NB4 (cell line): ENCODE results near the gene DMTF1.

Source experiments
- DNase-seq: peaks from one replicate; pipeline ENCODE4 v3.0.0; 2010; ENCODE audit warnings: low read depth
- H3K4me3 ChIP-seq: one replicate; pipeline ENCODE4 v1.5.1; 2011; ENCODE audit warnings: mild to moderate bottlenecking, low read depth, low read length, moderate library complexity
- CTCF ChIP-seq: IDR thresholded peaks from one replicate; pipeline ENCODE4 v1.5.1; 2012; ENCODE audit warnings: low read depth, low read length
- MAX ChIP-seq: IDR thresholded peaks from 2 replicates; pipeline ENCODE4 v1.6.1; 2011; ENCODE audit warnings: low read depth, low read length
- MYC ChIP-seq: IDR thresholded peaks from 2 replicates; pipeline ENCODE4 v1.6.1; 2011; ENCODE audit warnings: low read depth, low read length
- POLR2A ChIP-seq: IDR thresholded peaks from 2 replicates; pipeline ENCODE4 v1.6.1; 2011; ENCODE audit warnings: mild to moderate bottlenecking; ENCODE audit not compliant: insufficient read length; ENCODE audit errors: extremely low read depth

Gene DMTF1

GRCh38 chr7:87173471-87173870 lies 21.2 kb downstream of the DMTF1 start:
- DNase-seq: no peak
- H3K4me3 ChIP-seq: no peak overlapping the region
- no peak for TF ChIP-seq CTCF
- TF ChIP-seq POLR2A: no peak
- no peak for TF ChIP-seq MAX
- TF ChIP-seq MYC: no peak

- no peak overlapping the region for H3K4me3 ChIP-seq
- TF ChIP-seq MYC (no peak), CTCF (no peak), MAX (no peak), POLR2A (no peak)
- no peak for DNase-seq
These were observed 26.1 kb downstream of the DMTF1 start for GRCh38 chr7:87178320-87178719.

- no peak for TF ChIP-seq POLR2A
- no peak for TF ChIP-seq CTCF
- no peak for TF ChIP-seq MYC
- no peak for TF ChIP-seq MAX
- no peak overlapping the region for H3K4me3 ChIP-seq
- DNase-seq: no peak
These were observed 26.9 kb downstream of the DMTF1 start for GRCh38 chr7:87179180-87179579.

- H3K4me3 ChIP-seq: no peak overlapping the region
- no peak for DNase-seq
- no peak for TF ChIP-seq MAX
- no peak for TF ChIP-seq MYC
- TF ChIP-seq POLR2A: no peak
- TF ChIP-seq CTCF: no peak
These were observed 34.9 kb downstream of the DMTF1 start for GRCh38 chr7:87187120-87187519.

- DNase-seq: no peak
- no peak overlapping the region for H3K4me3 ChIP-seq
- TF ChIP-seq MYC: no peak
- no peak for TF ChIP-seq POLR2A
- TF ChIP-seq MAX: no peak
These were observed 36.7 kb downstream of the DMTF1 start for GRCh38 chr7:87188930-87189329.

- TF ChIP-seq CTCF (no peak), MYC (no peak), POLR2A (no peak), MAX (no peak)
- H3K4me3 ChIP-seq: no peak overlapping the region
- no peak for DNase-seq
These were observed 38.5 kb downstream of the DMTF1 start for GRCh38 chr7:87190783-87191182.
